GM21360 (cell line): ENCODE measurements around the gene NCCRP1.

Experiments used
- ATAC-seq: cut with Tn5 transposase; IDR thresholded peaks from one replicate; pipeline ENCODE4 v1.9.1; 2021; ENCODE audit warnings: mild to moderate bottlenecking, moderate library complexity; ENCODE audit not compliant: unreplicated experiment

Gene NCCRP1

GRCh38 chr19:39164289-39164688 lies 32.5 kb upstream of the NCCRP1 start:
- no peak for ATAC-seq

DNA sequence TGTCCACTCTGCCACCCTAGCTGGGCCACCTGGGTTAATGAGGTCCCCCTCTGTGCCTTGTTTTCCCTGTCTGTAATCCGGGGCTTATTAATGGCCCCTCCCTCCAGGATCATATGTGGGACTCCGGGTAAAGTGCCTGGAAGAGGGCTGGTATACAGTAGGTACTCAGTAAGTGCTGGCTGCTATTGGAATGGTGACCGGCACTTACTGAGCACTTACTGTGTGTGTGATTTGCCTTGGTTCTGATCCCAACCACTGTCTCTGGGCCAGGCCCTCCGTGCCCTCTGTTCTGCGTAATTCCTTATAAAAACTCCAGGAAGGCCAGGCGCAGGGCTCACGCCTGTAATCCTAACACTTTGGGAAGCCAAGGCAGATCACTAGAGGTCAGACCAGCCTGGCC lies 30.9 kb upstream of the NCCRP1 start:
- ATAC-seq = no peak

DNA sequence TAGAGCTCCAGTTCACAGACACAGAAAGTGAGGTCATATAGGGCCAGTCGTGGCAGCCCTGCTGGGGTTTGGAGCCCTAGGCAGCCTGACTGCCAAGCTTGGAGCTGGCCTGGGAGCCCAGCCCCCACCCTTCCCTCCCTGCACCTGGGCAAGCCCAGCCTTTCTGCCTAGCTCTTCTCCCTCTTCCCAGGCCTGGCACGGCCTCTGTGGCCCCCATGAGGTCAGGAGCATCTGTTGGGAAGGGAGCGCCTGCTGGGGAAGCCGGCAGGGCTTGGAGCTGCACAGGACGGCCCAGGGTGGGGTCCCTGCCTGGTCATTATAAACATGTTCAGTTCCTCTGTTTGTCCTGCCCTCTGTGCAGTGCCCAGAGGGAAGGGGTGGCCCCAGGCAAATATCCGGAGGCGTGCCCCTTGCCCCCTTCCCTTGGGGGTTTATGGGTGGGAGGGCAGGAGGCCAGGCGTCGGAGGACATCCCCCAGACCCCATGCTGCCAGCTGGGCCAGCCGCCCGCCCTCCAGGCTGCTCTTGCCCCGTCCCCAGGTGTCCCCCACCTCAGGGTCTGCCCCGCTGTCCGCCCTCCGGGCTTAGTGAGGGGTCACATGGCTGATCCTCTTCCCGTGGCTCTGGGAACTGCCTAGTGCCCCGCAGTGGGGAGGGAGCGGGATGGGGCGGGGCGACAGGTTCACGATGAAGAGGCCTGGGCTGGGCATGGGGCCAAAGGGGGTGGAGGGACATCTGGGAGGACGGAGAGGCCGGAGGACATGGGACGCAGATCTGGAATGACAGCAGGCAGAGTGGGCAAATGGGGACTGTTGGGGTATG lies 30.0 kb upstream of the NCCRP1 start:
- no peak for ATAC-seq

GRCh38 chr19:39167461-39168257 lies 29.1 kb upstream of the NCCRP1 start:
- no peak for ATAC-seq

DNA sequence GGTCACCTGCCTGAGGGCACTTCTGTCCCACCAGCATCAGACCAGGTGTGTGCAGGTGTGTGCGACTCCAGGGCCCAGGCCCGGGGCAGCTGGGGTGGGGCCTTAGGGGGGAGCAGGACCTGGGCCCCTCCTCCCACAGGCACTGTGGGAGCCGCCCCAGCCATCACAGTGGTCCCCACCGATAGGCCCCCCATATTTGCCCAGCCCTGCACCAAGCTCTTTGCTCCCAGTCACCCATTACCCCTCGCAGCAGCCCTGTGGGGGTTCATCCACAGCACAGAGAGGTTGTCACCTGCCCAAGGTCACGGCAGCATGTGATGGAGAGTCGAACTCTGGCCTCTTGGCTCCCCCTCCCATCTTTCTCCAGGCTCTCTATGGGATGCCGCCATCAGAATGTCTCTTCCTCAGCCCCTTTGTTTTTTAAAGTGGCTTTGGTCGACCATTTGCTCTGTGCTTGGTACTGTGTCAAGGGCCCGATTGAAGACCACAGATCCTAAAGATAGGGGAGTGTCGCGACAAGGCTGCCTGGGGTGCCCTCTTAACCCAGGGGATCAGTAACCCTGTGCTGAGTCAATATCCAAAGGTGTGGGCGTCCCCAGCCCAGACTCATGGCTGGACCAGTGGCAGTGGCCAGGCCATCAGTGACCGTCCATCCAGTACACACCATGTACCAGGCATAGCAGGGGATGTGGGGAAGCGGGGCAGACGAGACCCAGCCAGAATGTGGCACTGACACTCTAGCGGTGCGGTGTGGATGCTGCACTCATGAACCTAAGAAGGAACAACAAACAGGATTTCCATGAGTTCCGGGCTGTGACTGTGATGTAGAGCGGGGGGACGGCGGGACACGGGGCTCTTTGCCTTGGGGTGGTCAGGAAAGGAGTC lies 28.3 kb upstream of the NCCRP1 start:
- no peak for ATAC-seq

DNA sequence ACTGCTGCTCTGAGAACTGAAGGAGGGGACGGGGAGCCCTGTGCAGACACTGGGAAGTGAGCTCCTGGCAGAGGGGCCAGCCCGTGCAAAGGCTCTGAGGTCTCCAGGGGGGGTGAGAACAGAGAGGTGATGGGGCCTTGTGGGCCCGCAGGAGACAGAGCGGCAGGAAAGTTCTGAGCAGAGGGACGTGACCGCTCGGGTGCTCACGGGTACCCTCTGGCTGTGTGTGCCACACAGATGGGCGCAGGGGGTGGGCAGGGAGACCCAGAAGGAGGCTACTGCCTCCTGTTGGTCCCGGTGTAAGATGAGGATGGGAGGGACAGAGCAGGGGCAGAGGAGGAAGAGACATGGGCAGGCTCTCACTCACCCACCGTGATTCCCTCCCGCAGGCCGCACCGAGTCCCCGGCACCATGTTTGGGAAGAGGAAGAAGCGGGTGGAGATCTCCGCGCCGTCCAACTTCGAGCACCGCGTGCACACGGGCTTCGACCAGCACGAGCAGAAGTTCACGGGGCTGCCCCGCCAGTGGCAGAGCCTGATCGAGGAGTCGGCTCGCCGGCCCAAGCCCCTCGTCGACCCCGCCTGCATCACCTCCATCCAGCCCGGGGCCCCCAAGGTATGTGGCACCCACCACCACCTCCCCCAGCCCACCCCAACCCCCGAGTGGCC lies 27.5 kb upstream of the NCCRP1 start:
- no peak for ATAC-seq

DNA sequence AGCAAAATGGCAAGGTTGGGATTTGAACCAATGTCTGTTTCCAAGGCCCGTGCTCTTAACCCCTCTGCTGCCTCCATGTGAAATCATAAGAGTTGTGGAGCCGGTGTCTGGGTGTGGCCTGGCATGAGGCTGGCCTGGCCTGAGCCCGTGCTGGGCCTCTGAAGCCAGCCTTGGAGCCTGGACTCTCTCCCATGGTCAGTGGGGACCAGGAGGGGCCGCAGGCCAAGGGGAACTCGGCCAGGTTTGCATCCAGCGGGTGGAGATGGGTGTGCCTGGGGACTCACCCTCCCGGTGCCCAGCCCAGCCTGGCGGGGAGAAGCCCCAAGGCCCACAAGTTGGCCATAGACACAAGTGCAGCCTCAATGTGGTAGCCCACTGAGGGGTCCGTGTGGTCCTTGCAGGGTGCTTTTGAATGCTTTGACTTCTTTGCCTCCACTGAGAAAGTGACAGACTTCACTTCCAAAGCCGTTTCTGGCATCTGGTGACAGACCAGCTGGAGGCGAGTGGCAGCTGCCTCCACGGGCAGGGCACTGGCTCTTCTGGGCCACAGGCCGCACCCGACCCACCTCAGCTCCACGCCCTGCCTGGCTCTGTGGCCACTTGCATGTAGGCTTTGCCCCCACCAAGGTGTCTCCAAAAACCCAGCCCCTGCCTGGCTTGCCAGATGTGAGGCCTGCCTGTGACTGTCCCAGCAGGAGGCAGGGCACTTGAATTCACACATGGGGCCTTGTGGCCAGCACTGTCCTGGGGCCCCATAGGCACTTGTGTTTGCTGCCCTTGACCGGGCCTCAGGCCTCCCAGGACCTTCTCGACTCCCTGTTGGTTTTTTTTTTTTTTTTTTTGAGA lies 26.2 kb upstream of the NCCRP1 start:
- no peak for ATAC-seq

- ATAC-seq = no peak
Observed at GRCh38 chr19:39171479-39172465, 25.0 kb upstream of the NCCRP1 start.

DNA sequence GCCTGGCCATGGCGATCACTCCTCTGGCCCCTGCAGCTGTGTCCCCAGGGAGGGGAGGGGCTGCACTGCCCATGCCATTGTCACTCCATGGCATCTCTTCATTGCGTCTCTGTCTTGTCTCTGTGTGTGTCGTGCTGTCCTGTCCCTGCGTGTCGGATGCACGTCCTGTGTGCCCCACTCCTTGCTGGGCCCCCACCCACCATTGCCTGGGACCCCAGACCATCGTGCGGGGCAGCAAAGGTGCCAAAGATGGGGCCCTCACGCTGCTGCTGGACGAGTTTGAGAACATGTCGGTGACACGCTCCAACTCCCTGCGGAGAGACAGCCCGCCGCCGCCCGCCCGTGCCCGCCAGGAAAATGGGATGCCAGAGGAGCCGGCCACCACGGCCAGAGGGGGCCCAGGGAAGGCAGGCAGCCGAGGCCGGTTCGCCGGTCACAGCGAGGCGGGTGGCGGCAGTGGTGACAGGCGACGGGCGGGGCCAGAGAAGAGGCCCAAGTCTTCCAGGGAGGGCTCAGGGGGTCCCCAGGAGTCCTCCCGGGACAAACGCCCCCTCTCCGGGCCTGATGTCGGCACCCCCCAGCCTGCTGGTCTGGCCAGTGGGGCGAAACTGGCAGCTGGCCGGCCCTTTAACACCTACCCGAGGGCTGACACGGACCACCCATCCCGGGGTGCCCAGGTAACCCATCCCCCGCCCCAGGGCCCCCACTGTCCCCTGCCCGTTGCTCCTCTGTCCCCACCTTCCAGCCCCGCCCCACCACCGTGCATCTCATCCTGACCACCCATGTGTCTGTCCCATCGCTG lies 23.9 kb upstream of the NCCRP1 start:
- no peak for ATAC-seq

DNA sequence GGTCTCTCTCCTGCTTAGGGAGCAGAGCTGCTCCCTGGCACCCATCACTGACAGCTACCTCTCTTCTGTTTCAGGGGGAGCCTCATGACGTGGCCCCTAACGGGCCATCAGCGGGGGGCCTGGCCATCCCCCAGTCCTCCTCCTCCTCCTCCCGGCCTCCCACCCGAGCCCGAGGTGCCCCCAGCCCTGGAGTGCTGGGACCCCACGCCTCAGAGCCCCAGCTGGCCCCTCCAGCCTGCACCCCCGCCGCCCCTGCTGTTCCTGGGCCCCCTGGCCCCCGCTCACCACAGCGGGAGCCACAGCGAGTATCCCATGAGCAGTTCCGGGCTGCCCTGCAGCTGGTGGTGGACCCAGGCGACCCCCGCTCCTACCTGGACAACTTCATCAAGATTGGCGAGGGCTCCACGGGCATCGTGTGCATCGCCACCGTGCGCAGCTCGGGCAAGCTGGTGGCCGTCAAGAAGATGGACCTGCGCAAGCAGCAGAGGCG lies 23.2 kb upstream of the NCCRP1 start:
- ATAC-seq = no peak

- ATAC-seq = no peak
Observed at GRCh38 chr19:39174142-39174541, 22.6 kb upstream of the NCCRP1 start.

- ATAC-seq = no peak
Observed at GRCh38 chr19:39174558-39175544, 21.9 kb upstream of the NCCRP1 start.

DNA sequence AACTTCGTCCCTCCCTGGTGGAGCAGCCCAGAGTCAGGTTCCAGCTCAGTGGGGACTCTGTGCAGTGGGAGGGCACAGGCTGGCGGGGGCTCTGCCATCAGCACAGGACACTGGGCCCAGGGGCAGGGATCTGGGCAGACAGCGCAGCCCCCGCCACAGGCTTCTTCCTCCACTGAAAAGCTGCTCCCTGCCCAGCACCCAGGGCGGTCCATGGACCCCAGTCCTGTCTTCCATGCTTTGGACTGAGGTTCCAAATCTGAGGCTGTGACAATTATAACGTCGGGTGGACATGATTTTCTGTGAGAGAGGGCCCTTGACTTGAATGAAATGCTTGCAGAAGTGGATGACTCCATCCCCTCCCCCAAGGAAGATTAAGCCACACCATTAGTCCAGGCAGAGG lies 21.2 kb upstream of the NCCRP1 start:
- no peak for ATAC-seq

DNA sequence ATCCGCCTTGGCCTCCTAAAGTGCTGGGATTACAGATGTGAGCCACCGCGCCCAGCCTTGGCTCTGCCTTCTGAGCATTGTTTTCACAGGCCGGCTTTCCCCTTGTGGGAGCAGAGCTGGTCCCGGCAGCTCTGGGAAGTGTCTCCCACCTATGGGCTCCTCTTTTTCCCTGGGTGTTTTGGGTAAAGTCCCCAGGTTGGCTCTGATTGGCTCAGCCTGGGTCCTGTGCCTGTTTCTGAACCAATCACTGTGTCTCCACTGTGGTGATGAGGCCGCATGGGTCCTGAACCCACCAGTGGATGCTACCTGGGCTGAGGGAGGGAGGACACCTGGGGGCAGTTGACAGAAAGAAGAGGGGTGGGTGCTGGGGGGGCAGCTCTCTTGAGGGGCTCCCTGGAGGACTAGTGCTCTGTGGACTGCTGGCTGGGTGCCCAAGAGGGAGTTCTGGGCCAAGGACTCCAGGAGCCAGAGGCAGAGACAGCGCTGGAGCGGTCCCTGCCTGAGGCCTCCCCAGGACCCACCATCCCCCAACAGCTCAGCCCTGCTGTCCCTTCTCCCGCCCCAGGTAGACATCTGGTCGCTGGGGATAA lies 19.6 kb upstream of the NCCRP1 start:
- no peak for ATAC-seq

DNA sequence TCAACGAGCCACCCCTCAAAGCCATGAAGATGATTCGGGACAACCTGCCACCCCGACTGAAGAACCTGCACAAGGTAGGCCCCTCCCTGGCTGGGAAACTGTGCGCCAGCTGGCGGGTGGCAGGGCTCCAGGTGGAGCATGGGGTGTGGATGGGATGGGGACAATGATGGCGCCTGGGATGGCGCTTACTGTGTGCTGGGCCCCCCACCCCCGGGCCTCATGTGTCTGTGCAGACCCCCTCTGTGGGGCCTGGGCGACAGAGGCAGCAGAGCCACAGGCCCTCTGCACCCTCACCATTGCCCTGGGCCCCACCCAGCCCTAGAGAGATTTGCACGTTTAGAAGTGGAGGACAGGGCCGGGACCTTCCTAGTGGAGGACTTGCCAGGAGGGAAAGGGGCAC lies 19.0 kb upstream of the NCCRP1 start:
- ATAC-seq = no peak
